WTC11 (cell line): Measurements from ENCODE around the gene SHC3. TPM values are rescaled to one million over a fixed set of nuclear protein-coding genes. Genes with fewer than 3 reads are reported as not detected.

Source experiments
- ATAC-seq: fragments of 200-7000 bp; cut with Tn5 transposase; 2 replicates; pipeline ENCODE4 v1.10.0; 2021; ENCODE audit warnings: mild to moderate bottlenecking, moderate library complexity
- CTCF ChIA-PET: fragments of 300-600 bp; sonication (Branson Sonifier 250); formaldehyde crosslinking; loops from one replicate; lab custom pipeline; 2021; ENCODE audit warnings: antibody characterized with exemption; lab: Charles Lee
- POLR2A ChIA-PET: fragments of 350-600 bp; sonication (Branson Sonifier 250); formaldehyde crosslinking; loops from one replicate; lab custom pipeline; 2021; ENCODE audit warnings: antibody characterized with exemption; lab: Charles Lee
- DNase-seq: peaks from one replicate; pipeline ENCODE4 v3.0.0; 2021; ENCODE audit warnings: low spot score
- H3K27ac Mint-ChIP-seq: 2 replicates; pipeline ENCODE4 v1.8.0; 2021; ENCODE audit warnings: mixed read lengths
- H3K27me3 Mint-ChIP-seq: 2 replicates; pipeline ENCODE4 v1.8.0; 2021; ENCODE audit warnings: low read depth, mild to moderate bottlenecking, moderate library complexity, mixed read lengths
- H3K36me3 Mint-ChIP-seq: 2 replicates; pipeline ENCODE4 v1.8.0; 2021; ENCODE audit warnings: mixed read lengths
- H3K4me1 Mint-ChIP-seq: 2 replicates; pipeline ENCODE4 v1.8.0; 2022; ENCODE audit warnings: mixed read lengths
- H3K4me3 Mint-ChIP-seq: 2 replicates; pipeline ENCODE4 v1.8.0; 2021; ENCODE audit warnings: mild to moderate bottlenecking, moderate library complexity, mixed read lengths
- H3K9me3 Mint-ChIP-seq: 2 replicates; pipeline ENCODE4 v1.8.0; 2021; ENCODE audit warnings: mixed read lengths
- HMGA2 ChIP-seq: fragments of 250-450 bp; sonication (Bioruptor Pico); IDR thresholded peaks from 2 replicates; pipeline ENCODE4 v1.4.0; 2021; ENCODE audit warnings: mild to moderate bottlenecking, moderate library complexity
- NFE2L1 ChIP-seq: sonication (generic); formaldehyde crosslinking; IDR thresholded peaks from 2 replicates; pipeline ENCODE4 v1.8.1; 2023; ENCODE audit warnings: missing genetic modification reagents
- TP53 ChIP-seq: sonication (generic); formaldehyde crosslinking; IDR thresholded peaks from 2 replicates; pipeline ENCODE4 v1.8.1; 2023; ENCODE audit warnings: mild to moderate bottlenecking, missing genetic modification reagents
- ZNF121 ChIP-seq: sonication (generic); formaldehyde crosslinking; IDR thresholded peaks from 2 replicates; pipeline ENCODE4 v1.8.0; 2023; ENCODE audit warnings: missing genetic modification reagents
- total RNA-seq: library from RNA; stranded (reverse); gene quantifications from 3 replicates; pipeline ENCODE4 v1.2.3, GENCODE V29; 2021
- TF ChIP-seq, protein P1 (sequence below): fragments of 250-450 bp; sonication (Bioruptor Pico); IDR thresholded peaks from 2 replicates; pipeline ENCODE4 v1.8.0; 2021; ENCODE audit warnings: mild to moderate bottlenecking
- TF ChIP-seq, protein P2 (sequence below): sonication (generic); formaldehyde crosslinking; IDR thresholded peaks from 2 replicates; pipeline ENCODE4 v1.8.1; 2022; ENCODE audit warnings: low read depth, missing genetic modification reagents, borderline replicate concordance
- TF ChIP-seq, protein P3 (sequence below): sonication (generic); formaldehyde crosslinking; IDR thresholded peaks from 2 replicates; pipeline ENCODE4 v1.8.1; 2022; ENCODE audit warnings: low read depth, mild to moderate bottlenecking, moderate library complexity, missing genetic modification reagents, borderline replicate concordance
- TF ChIP-seq, protein P4 (sequence below): fragments of 200-600 bp; IDR thresholded peaks from 2 replicates; pipeline ENCODE4 v1.8.0; 2022; ENCODE audit warnings: antibody characterized with exemption

Gene SHC3
- total RNA-seq, 1 experiment from 2014 or later: 4.9 TPM

DNA sequence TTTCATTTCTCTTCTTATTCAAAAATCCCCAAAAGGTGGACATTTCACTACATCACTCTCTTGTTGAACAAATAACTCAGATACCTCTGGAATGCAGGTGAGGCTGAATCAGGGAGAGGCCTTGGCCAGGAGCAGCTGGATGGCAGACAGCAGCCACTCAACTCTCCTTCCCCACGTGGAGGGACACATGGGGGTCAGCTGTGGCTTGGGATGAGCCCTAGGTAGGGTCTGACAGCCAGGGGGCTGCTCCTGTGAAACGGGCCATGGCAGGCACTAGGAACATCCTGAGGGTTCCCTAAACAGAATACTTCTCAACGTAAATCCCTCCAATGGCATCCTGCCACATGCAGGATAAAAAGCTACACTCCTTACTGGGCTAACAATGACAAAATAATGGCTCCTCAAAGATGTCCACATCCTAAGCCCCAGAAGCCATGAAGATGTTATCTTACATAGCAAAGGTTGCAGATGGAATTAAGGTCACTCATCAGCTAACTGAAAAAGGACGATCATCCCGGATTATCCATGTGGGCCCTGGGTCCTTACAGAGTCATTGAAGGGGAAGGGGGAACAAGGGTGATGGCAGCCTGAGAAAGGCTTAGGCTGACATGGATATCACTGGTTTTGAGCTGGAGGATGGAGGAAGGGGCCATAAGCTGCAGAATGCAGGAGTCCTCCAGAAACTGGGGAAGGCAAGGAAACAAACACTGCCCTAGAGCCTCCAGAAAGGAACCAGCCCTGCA is 218.7 kb downstream of the SHC3 start (continued):
- TF ChIP-seq ZNF121: no peak
- TF ChIP-seq, protein P1, sequence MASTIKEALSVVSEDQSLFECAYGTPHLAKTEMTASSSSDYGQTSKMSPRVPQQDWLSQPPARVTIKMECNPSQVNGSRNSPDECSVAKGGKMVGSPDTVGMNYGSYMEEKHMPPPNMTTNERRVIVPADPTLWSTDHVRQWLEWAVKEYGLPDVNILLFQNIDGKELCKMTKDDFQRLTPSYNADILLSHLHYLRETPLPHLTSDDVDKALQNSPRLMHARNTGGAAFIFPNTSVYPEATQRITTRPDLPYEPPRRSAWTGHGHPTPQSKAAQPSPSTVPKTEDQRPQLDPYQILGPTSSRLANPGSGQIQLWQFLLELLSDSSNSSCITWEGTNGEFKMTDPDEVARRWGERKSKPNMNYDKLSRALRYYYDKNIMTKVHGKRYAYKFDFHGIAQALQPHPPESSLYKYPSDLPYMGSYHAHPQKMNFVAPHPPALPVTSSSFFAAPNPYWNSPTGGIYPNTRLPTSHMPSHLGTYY (CRISPR knock-in tag): no peak
- TF ChIP-seq, all 79 proteins: peak for 0

DNA sequence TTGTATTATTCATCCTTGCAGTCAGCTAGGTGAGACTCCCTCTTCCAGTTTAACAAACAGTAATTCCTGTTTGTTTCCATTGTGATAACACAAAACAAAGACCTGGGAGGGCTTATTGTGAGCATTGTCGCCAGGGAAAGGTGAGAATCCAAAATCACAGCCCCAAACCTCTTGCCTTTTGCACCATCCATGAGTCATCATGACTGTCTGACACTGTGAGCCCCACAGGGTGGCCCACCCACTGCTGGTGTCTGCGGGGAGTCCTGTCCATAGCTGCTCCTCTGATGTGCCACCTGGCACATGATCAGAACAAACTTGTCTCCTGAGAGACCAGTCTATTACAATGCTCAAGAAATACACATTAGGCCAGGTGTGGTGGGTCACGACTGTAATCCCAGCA is 221.1 kb downstream of the SHC3 start:
- Mint-ChIP-seq H3K9me3 (peaks cover 12% of the 10 kb centered on the region), H3K4me1 (peaks cover 12% of the 10 kb centered on the region), H3K36me3 (no peaks in the 10 kb centered on the region), H3K4me3 (no peak overlapping the region), H3K27me3 (no peaks in the 10 kb centered on the region), H3K27ac (no peak overlapping the region)
- TF ChIP-seq NFE2L1 (no peak), TP53 (CRISPR knock-in tag) (no peak), HMGA2 (no peak)
- TF ChIP-seq, protein P2, sequence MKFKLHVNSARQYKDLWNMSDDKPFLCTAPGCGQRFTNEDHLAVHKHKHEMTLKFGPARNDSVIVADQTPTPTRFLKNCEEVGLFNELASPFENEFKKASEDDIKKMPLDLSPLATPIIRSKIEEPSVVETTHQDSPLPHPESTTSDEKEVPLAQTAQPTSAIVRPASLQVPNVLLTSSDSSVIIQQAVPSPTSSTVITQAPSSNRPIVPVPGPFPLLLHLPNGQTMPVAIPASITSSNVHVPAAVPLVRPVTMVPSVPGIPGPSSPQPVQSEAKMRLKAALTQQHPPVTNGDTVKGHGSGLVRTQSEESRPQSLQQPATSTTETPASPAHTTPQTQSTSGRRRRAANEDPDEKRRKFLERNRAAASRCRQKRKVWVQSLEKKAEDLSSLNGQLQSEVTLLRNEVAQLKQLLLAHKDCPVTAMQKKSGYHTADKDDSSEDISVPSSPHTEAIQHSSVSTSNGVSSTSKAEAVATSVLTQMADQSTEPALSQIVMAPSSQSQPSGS (CRISPR knock-in tag): no peak
- TF ChIP-seq, protein P3, sequence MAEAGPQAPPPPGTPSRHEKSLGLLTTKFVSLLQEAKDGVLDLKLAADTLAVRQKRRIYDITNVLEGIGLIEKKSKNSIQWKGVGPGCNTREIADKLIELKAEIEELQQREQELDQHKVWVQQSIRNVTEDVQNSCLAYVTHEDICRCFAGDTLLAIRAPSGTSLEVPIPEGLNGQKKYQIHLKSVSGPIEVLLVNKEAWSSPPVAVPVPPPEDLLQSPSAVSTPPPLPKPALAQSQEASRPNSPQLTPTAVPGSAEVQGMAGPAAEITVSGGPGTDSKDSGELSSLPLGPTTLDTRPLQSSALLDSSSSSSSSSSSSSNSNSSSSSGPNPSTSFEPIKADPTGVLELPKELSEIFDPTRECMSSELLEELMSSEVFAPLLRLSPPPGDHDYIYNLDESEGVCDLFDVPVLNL (CRISPR knock-in tag): no peak
- TF ChIP-seq, protein P4, sequence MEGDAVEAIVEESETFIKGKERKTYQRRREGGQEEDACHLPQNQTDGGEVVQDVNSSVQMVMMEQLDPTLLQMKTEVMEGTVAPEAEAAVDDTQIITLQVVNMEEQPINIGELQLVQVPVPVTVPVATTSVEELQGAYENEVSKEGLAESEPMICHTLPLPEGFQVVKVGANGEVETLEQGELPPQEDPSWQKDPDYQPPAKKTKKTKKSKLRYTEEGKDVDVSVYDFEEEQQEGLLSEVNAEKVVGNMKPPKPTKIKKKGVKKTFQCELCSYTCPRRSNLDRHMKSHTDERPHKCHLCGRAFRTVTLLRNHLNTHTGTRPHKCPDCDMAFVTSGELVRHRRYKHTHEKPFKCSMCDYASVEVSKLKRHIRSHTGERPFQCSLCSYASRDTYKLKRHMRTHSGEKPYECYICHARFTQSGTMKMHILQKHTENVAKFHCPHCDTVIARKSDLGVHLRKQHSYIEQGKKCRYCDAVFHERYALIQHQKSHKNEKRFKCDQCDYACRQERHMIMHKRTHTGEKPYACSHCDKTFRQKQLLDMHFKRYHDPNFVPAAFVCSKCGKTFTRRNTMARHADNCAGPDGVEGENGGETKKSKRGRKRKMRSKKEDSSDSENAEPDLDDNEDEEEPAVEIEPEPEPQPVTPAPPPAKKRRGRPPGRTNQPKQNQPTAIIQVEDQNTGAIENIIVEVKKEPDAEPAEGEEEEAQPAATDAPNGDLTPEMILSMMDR: no peak
- ChIA-PET POLR2A (no interaction called here), CTCF (no interaction called here)
- DNase-seq (no peak), ATAC-seq (no peak)

Other genes with a start within 250 kb of the SHC3 start
- gene S1PR3, start 187.3 kb downstream of the SHC3 start, total RNA-seq: 5.9 to 7.1 TPM (median 6.3 TPM) in 3 replicates
- 299 to 319 TPM (median 313 TPM) in 3 replicates for gene CKS2, start 132.4 kb upstream of the SHC3 start, total RNA-seq
- 66.2 to 72.8 TPM (median 66.8 TPM) in 3 replicates for gene SECISBP2, start 139.7 kb upstream of the SHC3 start, total RNA-seq